Smooth muscle cell (in vitro differentiated cells): ENCODE results near the gene MYOG. TPM values are rescaled to one million over a fixed set of nuclear protein-coding genes. Genes with fewer than 3 reads are reported as not detected.

Experiments
- DNase-seq: peaks from one replicate; lab custom pipeline; 2025; ENCODE audit not compliant: unreplicated experiment; lab: John Stamatoyannopoulos, UW
- H2AFZ ChIP-seq: fragments of 200-600 bp; sonication (generic); 2 replicates; pipeline ENCODE4 v1.6.0; 2016; ENCODE audit warnings: antibody characterized with exemption, low read depth, mild to moderate bottlenecking
- H3F3A ChIP-seq: fragments of 200-600 bp; sonication (generic); 2 replicates; pipeline ENCODE4 v1.6.0; 2017; ENCODE audit warnings: antibody characterized with exemption, low read depth
- H3K27ac ChIP-seq: fragments of 200-600 bp; sonication (generic); 2 replicates; pipeline ENCODE4 v1.5.1; 2016; ENCODE audit warnings: low read depth, mild to moderate bottlenecking
- H3K27me3 ChIP-seq: fragments of 200-600 bp; sonication (generic); 2 replicates; pipeline ENCODE4 v1.6.1; 2016; ENCODE audit warnings: low read depth, mild to moderate bottlenecking
- H3K36me3 ChIP-seq: fragments of 200-600 bp; sonication (generic); 2 replicates; pipeline ENCODE4 v1.5.1; 2016; ENCODE audit warnings: low read depth
- H3K4me1 ChIP-seq: fragments of 200-600 bp; sonication (generic); 2 replicates; pipeline ENCODE4 v1.5.1; 2016; ENCODE audit warnings: low read depth
- H3K4me2 ChIP-seq: fragments of 200-600 bp; sonication (generic); 2 replicates; pipeline ENCODE4 v1.6.0; 2016; ENCODE audit warnings: mild to moderate bottlenecking
- H3K4me3 ChIP-seq: fragments of 200-600 bp; sonication (generic); 2 replicates; pipeline ENCODE4 v1.5.1; 2016; ENCODE audit warnings: mild to moderate bottlenecking
- H3K79me2 ChIP-seq: fragments of 200-600 bp; sonication (generic); 2 replicates; pipeline ENCODE4 v1.6.0; 2016; ENCODE audit warnings: low read depth, mild to moderate bottlenecking
- H3K9ac ChIP-seq: fragments of 200-600 bp; sonication (generic); 2 replicates; pipeline ENCODE4 v1.6.0; 2016; ENCODE audit warnings: low read depth
- H3K9me3 ChIP-seq: fragments of 200-600 bp; sonication (generic); replicated peaks from 2 replicates; pipeline ENCODE4 v1.5.1; 2016; ENCODE audit warnings: low read depth
- H4K20me1 ChIP-seq: fragments of 200-600 bp; sonication (generic); 2 replicates; pipeline ENCODE4 v1.6.0; 2016; ENCODE audit warnings: low read depth
- CTCF ChIP-seq: fragments of 200-600 bp; sonication (generic); IDR thresholded peaks from 2 replicates; pipeline ENCODE4 v1.5.1; 2017; ENCODE audit warnings: borderline replicate concordance, mild to moderate bottlenecking, antibody characterized with exemption; ENCODE audit not compliant: insufficient read depth, poor library complexity, severe bottlenecking
- WGBS: methylation state at CpG from one replicate; pipeline ENCODE4 v1.1.7; 2016; ENCODE audit warnings: low lambda C conversion rate; 5-methylcytosine and 5-hydroxymethylcytosine counted together
- polyA plus RNA-seq: library from polyadenylated mRNA; unstranded; fragments of >200 nt; fragmentation: Nextera tagmentation; extraction: Ambion mirVana; gene quantifications from 2 replicates; pipeline ENCODE4 v1.2.1, GENCODE V29; 2016
- total RNA-seq: library from RNA; depleted of rRNA; stranded (reverse); fragments of >200 nt; gene quantifications from 2 replicates; pipeline ENCODE4 v1.2.3, GENCODE V29; 2014

Gene MYOG
- total and polyA plus RNA-seq, 2 experiments from 2014 or later: not detected

GRCh38 chr1:203072002-203072602 lies 13.7 kb downstream of the MYOG start:
- no peak for DNase-seq
- Histone ChIP-seq H4K20me1 (peaks cover 25% of the 10 kb centered on the region), H3K27me3 (peaks cover 40% of the 10 kb centered on the region), H3K27ac (no peak overlapping the region), H3K4me1 (no peaks in the 10 kb centered on the region), H2AFZ (no peak overlapping the region), H3K36me3 (no peaks in the 10 kb centered on the region), H3K9ac (no peak overlapping the region), H3K4me3 (no peak overlapping the region), H3K4me2 (no peak overlapping the region), H3F3A (no peaks in the 10 kb centered on the region), H3K9me3 (no peaks in the 10 kb centered on the region), H3K79me2 (no peaks in the 10 kb centered on the region)
- WGBS: 81% methylated on average over 7 of the region's 7 CpGs
- no peak for TF ChIP-seq CTCF

DNA sequence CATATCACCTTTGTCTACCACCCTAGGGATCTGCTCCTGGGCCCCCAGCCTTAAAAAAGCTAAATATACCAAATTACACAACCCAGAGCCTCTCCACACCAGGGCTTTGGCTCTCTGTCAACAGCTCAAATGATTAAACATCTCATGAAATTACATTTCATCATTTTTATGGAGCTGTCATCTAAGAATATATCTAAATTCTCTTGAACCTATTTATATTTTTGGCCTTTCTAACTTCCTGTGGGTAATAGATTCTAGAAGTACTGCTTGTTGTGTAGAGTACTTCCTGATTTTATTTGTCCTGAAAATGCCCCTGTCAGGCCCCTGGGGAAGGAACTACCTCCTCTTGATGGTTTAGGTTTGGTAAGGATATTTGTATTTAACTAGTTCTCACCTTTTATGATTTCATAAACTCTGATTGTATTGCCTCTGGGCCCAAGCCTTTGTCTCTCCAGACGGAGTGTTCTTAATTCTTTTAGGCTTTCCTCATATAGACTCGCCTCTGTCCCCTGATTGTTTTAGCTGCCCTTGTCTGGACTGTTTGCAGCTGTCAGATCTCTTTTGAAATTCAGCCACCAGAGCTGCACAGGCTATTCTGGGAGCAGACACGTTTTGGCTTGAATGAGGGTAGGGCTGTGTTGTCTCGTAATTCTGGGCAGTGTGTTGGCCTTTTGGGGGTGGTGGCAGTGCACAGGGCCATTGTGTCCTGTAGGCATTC lies 16.6 kb downstream of the MYOG start:
- H3K4me2 ChIP-seq: no peak overlapping the region
- 43% methylated on average over 4 of the region's 4 CpGs for WGBS

DNA sequence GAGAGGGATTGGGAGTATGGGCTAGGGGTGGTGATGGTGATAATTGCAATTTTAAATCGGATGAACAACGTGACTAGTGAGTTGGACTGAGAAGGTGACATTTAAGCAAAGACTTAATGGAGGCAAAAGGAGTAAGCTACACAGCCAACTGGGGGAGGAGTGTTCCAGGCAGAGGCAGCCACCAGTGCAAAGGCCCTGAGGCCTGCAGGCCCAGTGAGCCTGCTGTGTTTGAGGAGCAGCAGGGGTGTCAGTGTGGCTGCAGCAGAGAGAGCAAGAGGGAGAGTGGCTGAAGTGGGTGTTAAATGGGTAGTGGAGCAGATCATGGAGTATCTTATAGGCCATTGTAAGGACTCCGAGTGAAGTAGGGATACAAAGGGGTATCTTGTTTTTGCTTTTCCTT lies 18.8 kb downstream of the MYOG start:
- Histone ChIP-seq H3K4me3 (no peak overlapping the region), H2AFZ (no peak overlapping the region), H3K36me3 (no peaks in the 10 kb centered on the region), H3K27me3 (no peaks in the 10 kb centered on the region), H3K79me2 (no peaks in the 10 kb centered on the region), H3K27ac (no peak overlapping the region), H3K9me3 (no peaks in the 10 kb centered on the region), H4K20me1 (peaks cover 16% of the 10 kb centered on the region), H3K9ac (no peak overlapping the region), H3F3A (no peaks in the 10 kb centered on the region), H3K4me1 (no peaks in the 10 kb centered on the region), H3K4me2 (no peak overlapping the region)
- WGBS: 92% methylated on average over 3 of the region's 3 CpGs
- DNase-seq: no peak
- TF ChIP-seq CTCF: no peak

More for the DNA sequence above, 16.6 kb downstream of the MYOG start:
- Histone ChIP-seq H3K79me2 (no peaks in the 10 kb centered on the region), H3K9me3 (no peaks in the 10 kb centered on the region), H2AFZ (no peak overlapping the region), H3K4me3 (no peak overlapping the region), H3K27ac (no peak overlapping the region), H3F3A (no peaks in the 10 kb centered on the region), H4K20me1 (peaks cover 23% of the 10 kb centered on the region), H3K27me3 (peaks cover 17% of the 10 kb centered on the region), H3K9ac (no peak overlapping the region), H3K36me3 (no peaks in the 10 kb centered on the region), H3K4me1 (no peaks in the 10 kb centered on the region)
- DNase-seq: no peak
- no peak for TF ChIP-seq CTCF
